GM19023 (cell line): ENCODE results near the gene CCDC188.

ENCODE experiments used
- ATAC-seq: cut with Tn5 transposase; IDR thresholded peaks from one replicate; pipeline ENCODE4 v1.9.1; 2021; ENCODE audit warnings: mild to moderate bottlenecking, moderate library complexity; ENCODE audit not compliant: unreplicated experiment

Gene CCDC188

DNA sequence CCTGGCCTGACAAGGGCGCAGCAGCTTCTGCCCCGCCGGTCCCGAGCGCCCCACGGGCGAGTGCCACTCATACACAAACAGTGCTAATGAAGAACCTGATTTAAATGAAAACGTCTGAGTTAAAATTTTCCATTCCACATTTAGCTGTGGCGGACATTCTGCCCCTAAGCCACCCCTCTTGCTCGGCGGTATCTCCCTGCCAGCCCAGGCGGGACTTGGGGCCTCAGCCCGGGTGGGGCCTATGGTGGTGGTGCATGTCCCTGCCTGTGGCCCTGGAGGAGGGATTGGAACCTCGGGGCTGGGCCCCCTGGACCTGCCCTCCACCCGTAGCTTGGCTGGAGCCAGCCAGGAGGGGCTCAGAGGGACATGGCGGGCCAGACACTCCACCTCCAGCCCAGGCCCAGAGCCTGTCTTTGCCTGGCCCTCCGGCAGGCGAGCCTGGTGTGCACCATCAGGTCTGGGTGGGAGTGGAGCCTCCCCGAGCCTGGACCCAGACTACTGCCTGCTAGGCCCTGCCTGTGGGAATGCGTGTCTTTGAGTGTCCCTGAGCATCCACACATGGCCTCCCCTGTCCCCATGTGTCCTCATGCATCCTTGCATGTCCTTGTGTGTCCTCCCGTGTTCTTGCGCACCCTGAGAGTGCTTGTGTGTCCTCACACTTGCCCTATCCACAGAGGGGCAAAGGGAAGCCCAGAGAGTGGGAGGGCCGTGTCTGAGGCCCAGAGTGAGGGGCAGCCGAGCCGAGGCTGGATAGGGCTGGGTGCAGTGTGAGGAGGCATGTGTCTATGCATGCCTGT is 14.9 kb downstream of the CCDC188 start:
- ATAC-seq = no peak

DNA sequence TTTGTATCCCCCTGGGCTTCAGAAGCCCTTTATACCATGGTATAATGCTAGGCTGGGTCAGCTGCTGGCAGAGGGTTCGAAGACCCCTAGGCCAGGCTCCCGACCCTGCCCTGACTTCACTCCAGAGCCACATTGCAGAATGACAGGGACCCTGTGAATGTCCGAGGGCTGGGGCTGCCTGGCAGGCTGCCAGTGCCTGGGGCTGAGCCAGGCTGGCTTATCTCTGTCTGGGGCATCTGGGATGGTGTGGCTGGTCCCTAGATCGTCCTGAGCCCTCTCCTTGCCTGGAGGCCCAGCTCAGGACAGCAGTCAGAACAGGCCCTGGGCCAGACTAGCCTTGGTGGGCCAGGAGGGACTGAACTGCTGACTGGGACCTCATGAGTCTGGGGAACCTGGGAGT is 15.6 kb downstream of the CCDC188 start:
- ATAC-seq = no peak

- ATAC-seq = no peak
These were observed 16.8 kb downstream of the CCDC188 start for GRCh38 chr22:20133930-20134549.

DNA sequence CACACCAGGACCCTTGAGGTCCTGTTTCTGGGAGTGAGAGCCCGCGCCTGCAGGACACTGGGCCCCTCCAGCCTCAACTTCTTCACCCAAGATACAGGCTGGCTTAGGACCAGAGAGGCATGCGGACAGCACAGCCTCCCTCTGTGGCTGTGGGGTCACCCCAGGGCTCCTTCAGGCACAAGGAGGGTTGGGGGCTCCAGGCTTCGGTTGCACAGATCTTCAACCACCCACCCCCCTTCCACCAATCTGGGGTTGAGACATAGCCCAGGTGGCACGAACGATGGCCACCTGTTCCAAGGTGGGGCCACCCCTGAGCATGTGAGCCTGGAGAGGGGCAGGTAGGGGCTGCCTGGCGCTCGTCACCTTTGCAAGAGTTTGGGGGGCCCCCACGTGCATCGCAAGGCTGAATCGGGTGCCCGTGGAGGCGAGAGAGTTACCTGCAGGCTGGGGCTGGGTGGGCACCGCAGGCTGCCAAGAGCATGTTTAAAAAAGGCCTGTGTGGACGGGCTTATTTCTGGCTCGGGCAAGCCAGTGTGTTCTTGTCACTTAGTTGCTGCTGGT is 18.1 kb downstream of the CCDC188 start:
- ATAC-seq = no peak

DNA sequence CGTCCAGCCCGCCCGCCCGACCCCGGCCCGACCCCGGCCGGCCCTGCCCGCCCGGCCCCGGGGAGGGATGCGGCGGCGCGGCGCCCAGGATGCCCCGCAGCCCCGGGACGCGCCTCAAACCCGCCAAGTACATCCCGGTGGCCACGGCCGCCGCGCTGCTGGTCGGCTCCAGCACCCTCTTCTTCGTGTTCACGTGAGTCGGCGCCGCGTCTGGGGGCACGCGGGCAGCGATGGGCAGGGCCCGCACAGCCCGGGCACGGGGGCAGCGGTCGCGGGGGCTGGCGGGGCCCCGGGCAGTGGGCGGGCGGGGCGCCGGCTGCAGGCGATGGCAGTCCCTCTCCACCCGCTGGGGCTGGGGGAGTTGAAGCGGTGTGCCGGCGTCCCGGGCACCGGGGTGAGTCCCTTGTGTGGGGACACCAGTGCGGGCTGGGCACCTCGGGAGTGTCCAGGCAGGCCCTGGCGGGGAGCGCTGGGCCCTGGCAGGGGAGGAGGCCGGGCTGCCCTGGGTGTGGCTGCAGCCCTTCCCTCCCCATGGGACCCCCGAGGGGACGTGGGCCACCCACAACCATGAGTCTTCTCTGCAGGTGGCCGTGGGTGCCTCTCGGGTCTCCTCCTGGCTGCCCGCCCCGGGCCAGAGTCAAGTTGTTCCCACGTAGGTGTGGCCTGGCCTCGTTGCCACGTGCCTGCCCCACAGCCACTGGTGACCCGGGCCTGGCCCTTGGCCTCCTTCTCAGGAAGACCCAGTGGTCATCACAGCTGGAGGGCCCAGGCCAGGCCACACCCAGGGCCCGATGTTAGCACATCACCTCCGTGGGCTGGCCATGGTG is 18.8 kb downstream of the CCDC188 start:
- peak; percentile 9 for ATAC-seq

GRCh38 chr22:20131597-20131858 is 19.3 kb downstream of the CCDC188 start, which contains the start of gene ZDHHC8:
Gene ZDHHC8 (plus strand): TSS chr22:20131804. CDS start chr22:20131948, 144 bp downstream.
- ATAC-seq = peak; percentile 53

GRCh38 chr22:20130731-20131596 is 19.9 kb downstream of the CCDC188 start:
- peak; percentile 66 for ATAC-seq

DNA sequence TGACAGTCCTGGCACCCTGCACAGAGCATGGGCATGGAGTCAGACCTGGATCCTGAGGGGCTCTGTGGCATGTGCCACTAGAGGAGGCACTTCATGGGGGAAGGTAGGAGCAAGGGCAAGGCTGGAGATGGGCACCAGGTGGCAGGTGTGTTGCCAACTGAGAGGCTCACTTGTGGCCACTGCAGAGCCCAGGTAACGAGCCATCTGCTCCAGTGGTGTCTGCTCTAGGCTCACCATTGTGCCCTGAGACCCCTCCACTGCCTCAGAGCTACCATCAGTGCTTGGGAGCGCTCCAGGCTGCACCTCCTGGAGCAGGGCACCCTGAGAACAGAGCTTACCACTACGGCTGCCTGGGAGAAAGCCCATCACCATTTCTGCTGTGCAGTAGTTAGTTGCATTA is 20.5 kb downstream of the CCDC188 start:
- ATAC-seq = no peak

- ATAC-seq = no peak
These were observed 21.2 kb downstream of the CCDC188 start for GRCh38 chr22:20129747-20130014.

GRCh38 chr22:20128902-20129746 is 21.7 kb downstream of the CCDC188 start:
- no peak for ATAC-seq

DNA sequence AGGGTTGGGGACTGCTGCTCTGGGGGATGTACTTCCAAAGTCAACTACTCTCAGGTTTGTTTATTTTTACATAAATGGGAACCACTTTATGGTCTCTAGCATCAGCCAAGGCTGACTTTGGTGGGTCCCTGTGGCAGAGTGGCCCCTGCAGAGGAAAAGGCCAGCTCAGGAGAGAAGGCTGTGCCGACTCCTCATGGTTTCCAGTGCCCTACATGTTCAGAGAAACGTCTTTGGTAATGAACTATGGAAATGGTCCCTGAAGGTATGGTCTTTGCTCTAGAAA is 22.3 kb downstream of the CCDC188 start:
- ATAC-seq = no peak

DNA sequence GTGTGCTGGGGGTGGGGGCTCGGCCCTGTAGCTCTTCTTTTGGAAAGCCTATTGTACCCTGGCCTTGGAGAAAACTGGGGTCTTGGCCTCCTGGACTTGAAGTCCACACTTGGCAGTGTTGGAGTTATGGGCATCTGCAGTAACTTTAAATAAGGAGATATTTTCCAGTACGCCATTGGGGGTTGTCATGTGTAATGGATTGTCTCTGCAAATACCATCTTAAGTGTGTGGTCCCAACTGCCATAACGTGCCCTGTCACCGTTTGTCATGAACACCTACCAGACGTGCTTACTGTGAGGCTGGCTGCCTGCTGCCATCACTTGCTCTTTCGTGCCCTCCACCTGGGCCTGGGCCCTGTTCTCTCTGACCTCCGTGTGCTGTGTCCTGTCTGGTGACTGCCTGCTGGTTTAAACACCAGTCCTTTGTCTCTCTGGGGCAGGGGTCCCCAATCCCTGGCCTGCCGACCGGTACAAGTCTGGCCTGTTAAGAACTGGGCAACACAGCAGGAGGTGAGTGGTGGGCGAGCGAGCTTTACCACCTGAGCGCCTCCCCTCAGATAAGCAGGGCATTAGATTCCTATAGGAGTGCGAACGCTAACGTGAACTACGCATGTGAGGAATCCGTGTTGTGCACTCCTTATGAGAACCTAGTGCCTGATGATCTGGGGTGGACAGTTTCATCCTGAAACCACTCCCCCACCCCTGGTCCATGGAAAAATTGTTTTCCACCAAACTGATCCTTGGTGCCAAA is 22.8 kb downstream of the CCDC188 start:
- ATAC-seq = no peak

GRCh38 chr22:20127318-20127868 is 23.5 kb downstream of the CCDC188 start:
- no peak for ATAC-seq

DNA sequence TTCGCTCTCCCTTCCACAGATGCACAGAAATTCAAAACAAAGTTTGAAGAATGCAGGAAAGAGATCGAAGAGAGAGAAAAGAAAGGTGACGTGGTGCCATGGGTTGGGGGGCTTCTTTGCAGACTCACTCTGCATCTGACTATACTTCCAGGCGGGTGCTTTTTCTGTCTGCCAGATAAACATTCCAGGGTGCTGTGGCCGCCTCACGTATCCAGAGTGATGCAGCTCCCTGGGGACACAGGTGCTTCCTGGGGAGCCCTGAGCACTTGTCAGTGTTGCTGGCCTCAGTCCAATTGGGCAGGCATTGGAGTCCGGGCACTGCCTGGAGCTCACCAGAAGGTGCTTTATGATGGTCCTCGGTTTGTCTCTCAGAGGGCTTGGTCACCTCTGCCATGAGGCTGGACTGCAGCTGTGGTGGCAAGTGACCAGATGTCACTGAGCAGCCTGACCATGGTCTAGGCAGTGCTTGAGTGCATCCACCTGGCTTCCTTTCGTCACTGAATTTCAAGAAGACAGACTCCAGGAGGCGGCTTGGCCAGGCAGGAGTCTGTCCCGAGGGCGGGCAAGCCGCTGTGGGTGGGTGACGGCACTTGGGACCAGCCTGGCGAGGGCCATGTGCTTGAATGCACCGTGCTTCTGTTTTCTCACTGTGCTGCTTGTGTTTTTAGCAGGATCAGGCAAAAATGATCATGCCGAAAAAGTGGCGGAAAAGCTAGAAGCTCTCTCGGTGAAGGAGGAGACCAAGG is 24.4 kb downstream of the CCDC188 start:
- no peak for ATAC-seq

- ATAC-seq = no peak
These were observed 25.4 kb downstream of the CCDC188 start for GRCh38 chr22:20125201-20126174.

DNA sequence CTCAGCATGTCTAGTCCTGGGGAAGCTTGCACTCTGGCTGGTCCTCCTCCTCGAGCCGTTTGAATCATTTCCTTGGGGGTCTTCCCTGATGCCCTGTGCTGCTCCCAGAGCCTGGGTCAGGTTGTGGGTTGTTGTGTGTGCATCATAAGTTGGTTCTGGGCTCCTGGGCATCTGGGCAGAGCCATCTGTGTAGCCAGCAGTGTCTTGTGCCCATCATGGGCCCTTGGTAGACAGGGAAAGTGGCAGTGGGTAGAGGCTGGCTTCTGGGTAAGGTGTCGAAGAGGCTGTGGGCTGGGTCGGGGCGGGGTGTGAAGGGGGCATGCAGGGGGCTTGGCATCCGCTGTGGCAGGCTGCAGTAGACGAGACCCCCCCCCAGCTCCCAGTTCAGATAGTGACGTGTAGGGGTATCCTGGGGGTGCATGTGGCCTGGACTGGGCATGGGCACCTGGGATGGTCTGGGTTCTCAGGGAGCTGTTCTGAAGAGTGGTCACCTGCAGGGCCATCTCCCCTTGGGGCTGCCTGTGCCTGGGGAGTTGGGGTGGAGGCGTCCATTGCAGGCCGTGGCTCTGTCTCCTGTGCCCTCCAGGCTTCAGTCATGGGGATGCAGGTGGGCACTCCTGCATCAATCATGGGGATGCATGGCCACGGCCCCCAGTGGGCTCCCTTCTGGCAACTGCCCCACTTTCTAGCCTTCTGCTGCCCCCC is 26.6 kb downstream of the CCDC188 start:
- no peak for ATAC-seq
